H1 (cell line): ENCODE measurements around the gene RNF123.

ENCODE experiments used
- CHD2 ChIP-seq: IDR thresholded peaks from 2 replicates; pipeline ENCODE4 v1.6.1; 2012; ENCODE audit warnings: low read length, improper control_type of control experiment
- CTCF ChIP-seq, 3 experiments: IDR thresholded peaks; 1 replicate in 2 of 3; 2 replicates in 1 of 3; pipeline versions ENCODE4 v1.5.1 to v1.6.1; 2011; ENCODE audit warnings: low read length in 3 of 3, mild to moderate bottlenecking in 3 of 3, inconsistent platforms in 2 of 3, low read depth in 1 of 3, moderate library complexity in 1 of 3; ENCODE audit not compliant: insufficient read depth in 1 of 3; ENCODE audit errors: control extremely low read depth in 1 of 3
- EP300 ChIP-seq, 2 experiments: IDR thresholded peaks; 1 replicate in 1 of 2; 2 replicates in 1 of 2; pipeline ENCODE4 v1.6.1; 2011 to 2012; ENCODE audit warnings: low read depth in 2 of 2, low read length in 2 of 2, mild to moderate bottlenecking in 2 of 2, borderline replicate concordance in 1 of 2, inconsistent platforms in 1 of 2, moderate library complexity in 1 of 2
- GABPA ChIP-seq: IDR thresholded peaks from 2 replicates; pipeline ENCODE4 v1.6.1; 2011; ENCODE audit warnings: mild to moderate bottlenecking, low read length, moderate library complexity, borderline replicate concordance; ENCODE audit not compliant: insufficient read depth
- MAX ChIP-seq: IDR thresholded peaks from 2 replicates; pipeline ENCODE4 v1.6.1; 2012; ENCODE audit warnings: inconsistent platforms
- POLR2A ChIP-seq, 2 experiments: IDR thresholded peaks; 1 replicate in 1 of 2; 2 replicates in 1 of 2; pipeline ENCODE4 v1.6.1; 2011; ENCODE audit warnings: low read depth in 2 of 2, low read length in 2 of 2, mild to moderate bottlenecking in 2 of 2; ENCODE audit errors: control extremely low read depth in 1 of 2
- RAD21 ChIP-seq, 2 experiments: IDR thresholded peaks in 1 of 2; conservative IDR thresholded peaks in 1 of 2; 2 replicates each; pipeline ENCODE4 v1.6.1; 2011; ENCODE audit warnings: low read depth in 2 of 2, low read length in 2 of 2, improper control_type of control experiment in 1 of 2, inconsistent platforms in 1 of 2, mild to moderate bottlenecking in 1 of 2, moderate library complexity in 1 of 2
- RFX5 ChIP-seq: IDR thresholded peaks from 2 replicates; pipeline ENCODE4 v1.6.1; 2011; ENCODE audit warnings: low read depth, low read length, improper control_type of control experiment, borderline replicate concordance
- SIN3A ChIP-seq, 2 experiments: IDR thresholded peaks in 1 of 2; conservative IDR thresholded peaks in 1 of 2; 2 replicates each; pipeline ENCODE4 v1.6.1; 2011 to 2012; ENCODE audit warnings: low read length in 2 of 2, improper control_type of control experiment in 1 of 2, low read depth in 1 of 2, mild to moderate bottlenecking in 1 of 2
- SP1 ChIP-seq: IDR thresholded peaks from 2 replicates; pipeline ENCODE4 v1.6.1; 2011; ENCODE audit warnings: low read depth, low read length

GRCh38 chr3:49650637-49651036 lies 38.7 kb upstream of the RNF123 start:
- TF ChIP-seq RFX5 = no peak
- no peak for TF ChIP-seq RAD21 (IDR thresholded peaks at IDR 0.05 in 1 of 2, conservative IDR thresholded peaks at IDR 0.05 in 1 of 2; ENCODE audit: low read depth in 2 of 2, low read length in 2 of 2)
- no peak for TF ChIP-seq CTCF (IDR thresholded peaks at IDR 0.05; ENCODE audit: control extremely low read depth in 1 of 3, insufficient read depth in 1 of 3, low read depth in 1 of 3, low read length in 3 of 3)
- TF ChIP-seq POLR2A (IDR thresholded peaks at IDR 0.05; ENCODE audit: control extremely low read depth in 1 of 2, low read depth in 2 of 2, low read length in 2 of 2) = no peak
- TF ChIP-seq EP300 (IDR thresholded peaks at IDR 0.05; ENCODE audit: borderline replicate concordance in 1 of 2, low read depth in 2 of 2, low read length in 2 of 2) = no peak
- TF ChIP-seq GABPA = no peak
- no peak for TF ChIP-seq MAX
- no peak for TF ChIP-seq SIN3A (conservative IDR thresholded peaks at IDR 0.05 in 1 of 2, IDR thresholded peaks at IDR 0.05 in 1 of 2; ENCODE audit: low read depth in 1 of 2, low read length in 2 of 2)
- TF ChIP-seq SP1 = no peak
- no peak for TF ChIP-seq CHD2
